ENCODE measurements around the gene LEAP2. TPM values are rescaled to one million over a fixed set of nuclear protein-coding genes. Genes with fewer than 3 reads are reported as not detected.
A peak's percentile ranks its signal among the peaks of the same experiment; 100 is the strongest.

LEAP2 gene, protein sequence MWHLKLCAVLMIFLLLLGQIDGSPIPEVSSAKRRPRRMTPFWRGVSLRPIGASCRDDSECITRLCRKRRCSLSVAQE
- 7.7 and 9.5 TPM in 2 replicates for total RNA-seq (2013; cell fraction: nucleolus; rRNA removed)
- total RNA-seq (2014; rRNA removed) (2.3 and 2.6 TPM in 2 replicates), total RNA-seq (2014; rRNA removed; fragmentation: Illumina TruSeq; extraction: Trizol) (2.1 and 2.4 TPM in 2 replicates), total RNA-seq (2021) (1.5 and 2.7 TPM in 2 replicates), polyA plus RNA-seq (2011; rRNA removed) (8.8 and 9.4 TPM in 2 replicates), polyA plus RNA-seq (2014; fragmentation: Illumina TruSeq; extraction: Trizol) (2.1 and 3.4 TPM in 2 replicates), polyA plus RNA-seq (2014; fragmentation: Nextera tagmentation; extraction: Ambion mirVana) (1 to 10 TPM; 1.9 to 2.1 TPM), polyA plus RNA-seq (2014; rRNA removed) (2.2 and 4.0 TPM in 2 replicates), polyA plus RNA-seq (2016; fragmentation: Nextera tagmentation; extraction: Ambion mirVana) (1 to 10 TPM; 2.3 to 3.4 TPM), polyA minus RNA-seq (2011; rRNA and poly(A)+ RNA removed) (2.4 and 6.9 TPM in 2 replicates), Bru-seq, nascent RNA (percentile 55 among the genes with signal in this experiment), BruChase-seq, experiment 1, labeled RNA remaining after a 6-hour chase (percentile 63 among the genes with signal in this experiment), BruChase-seq, experiment 2, labeled RNA remaining after a 2-hour chase (percentile 63 among the genes with signal in this experiment)
- 1.4 TPM for polyA plus RNA-seq (2011; ENCODE audit: low read depth)
- polyA plus RNA-seq (2011; cell fraction: cytosol; rRNA removed) = 4.2 and 4.6 TPM in 2 replicates
- 27.5 and 30.9 TPM in 2 replicates for polyA plus RNA-seq (2011; cell fraction: nucleus; rRNA removed)
- 1.1 and 1.5 TPM in 2 replicates for polyA plus RNA-seq (2012)
- 0.62 and 1.6 TPM in 2 replicates for polyA minus RNA-seq (2011; cell fraction: cytosol; rRNA and poly(A)+ RNA removed)
- 5.6 and 6.7 TPM in 2 replicates for polyA minus RNA-seq (2011; cell fraction: nucleus; rRNA and poly(A)+ RNA removed)
- long read RNA-seq, experiment 1, partial matches to known transcripts = 0 of 1 reads
- long read RNA-seq, experiment 1, other reads (novel, unspliced or antisense) = 1 of 1 reads
- long read RNA-seq, experiment 2, partial matches to known transcripts = 0 of 5 reads
- long read RNA-seq, experiment 2, other reads (novel, unspliced or antisense) = 4 of 5 reads

DNA sequence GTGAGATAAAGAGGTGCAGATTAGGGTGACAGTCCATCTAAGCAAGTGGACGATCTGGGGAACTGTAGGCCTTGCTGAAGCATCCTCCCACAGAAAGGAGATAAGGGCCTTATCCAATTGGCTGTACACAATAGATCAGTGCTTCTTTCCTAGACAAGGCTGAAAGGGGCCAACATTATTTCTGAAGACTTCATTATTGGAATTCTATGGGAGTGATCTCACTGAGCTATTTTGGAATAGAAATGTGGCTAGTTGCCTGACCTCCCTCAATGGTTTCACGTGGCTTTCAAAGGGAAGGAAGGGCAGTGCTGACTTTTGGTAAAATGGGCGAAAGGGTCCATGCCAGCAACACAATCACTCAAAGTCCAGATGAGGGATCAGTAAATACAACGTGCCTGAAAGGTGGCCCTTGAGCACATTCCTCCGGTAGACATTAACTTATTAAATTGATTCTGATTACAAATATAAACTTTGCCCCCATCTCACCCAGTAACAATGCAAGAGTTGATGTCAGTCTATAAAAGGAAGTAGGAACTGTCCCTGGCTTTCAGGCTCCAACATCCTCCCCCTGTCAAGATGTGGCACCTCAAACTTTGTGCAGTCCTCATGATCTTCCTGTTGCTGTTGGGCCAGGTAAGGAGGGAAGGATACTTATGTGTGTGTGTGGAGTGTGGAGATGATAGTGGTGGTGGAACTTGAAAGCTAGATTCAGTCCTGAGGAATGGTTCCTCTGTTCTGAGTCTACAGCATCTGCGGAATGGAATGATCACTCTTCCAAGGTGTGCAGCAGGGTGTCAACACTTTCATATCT, at the start of gene LEAP2:
Gene LEAP2, plus strand, starts transcription at position 550 of the 811 bp plus-strand sequence. Its CDS starts 27 bp downstream, at position 577.
- H3K79me2 ChIP-seq (ENCODE audit: control insufficient read depth, insufficient read depth, low read length) = no peaks in the 10 kb centered on the region
- no peak within 1 kb of the TSS for H3K27ac ChIP-seq (ENCODE audit: control insufficient read depth, insufficient read depth)
- RAD21 ChIA-PET (ENCODE audit: unreplicated experiment) = no interaction called here
- H3K27me3 ChIP-seq (replicated peaks in 1 of 2; ENCODE audit: control insufficient read depth in 2 of 2, insufficient read depth in 2 of 2, low read length in 1 of 2) = no peaks in the 10 kb centered on the region
- DNase-seq (ENCODE audit: low read depth, low spot score) (no peak), FAIRE-seq (no peak), ATAC-seq (no peak)
- no TSS peak for BruUV-seq (replicated peaks)
- no peaks in the 10 kb centered on the region for H3K4me1 ChIP-seq (ENCODE audit: control insufficient read depth, insufficient read depth, low read length)
- WGBS (ENCODE audit: insufficient coverage, insufficient replicate concordance, low lambda C conversion rate, missing lambda C conversion rate) = 91% methylated on average over 6 of the region's 6 CpGs
- SMC1A ChIA-PET (ENCODE audit: uncharacterized antibody, unreplicated experiment) = interaction anchor here (1.0 to 2.6 kb wide), 3 partner anchors 10 to 13 kb away, joined by 3 to 10 read pairs (median 7); no protein-coding TSS in a partner anchor
- no peak within 1 kb of the TSS for H3K4me3 ChIP-seq
- peaks cover 3 to 12% of the 10 kb centered on the region in 2 experiments for H3K36me3 ChIP-seq (ENCODE audit: control insufficient read depth in 2 of 2, insufficient read depth in 2 of 2, low read length in 1 of 2)
- H2AFZ ChIP-seq (ENCODE audit: control insufficient read depth, low read depth, low read length) = no peak within 1 kb of the TSS
- H3K9me3 ChIP-seq (replicated peaks; ENCODE audit: control insufficient read depth, insufficient read depth, low read length) = no peaks in the 10 kb centered on the region
- intact Hi-C loops (cut with micrococcal nuclease; ENCODE audit: unreplicated experiment) (no loop called here), in situ Hi-C loops (cut with MboI) (no loop called here)
- CTCF ChIA-PET = interaction anchor here (0.8 to 2.1 kb wide), 5 partner anchors 9 to 12 kb away, joined by 3 to 8 read pairs (median 3); no protein-coding TSS in a partner anchor
- no peak within 1 kb of the TSS for H3K4me2 ChIP-seq (ENCODE audit: control insufficient read depth, insufficient read depth)
- TF ChIP-seq FOXK2 (IDR thresholded peaks at IDR 0.05) = no peak
- no peak for TF ChIP-seq NFXL1 (IDR thresholded peaks at IDR 0.05; ENCODE audit: borderline replicate concordance)
- H3K9ac ChIP-seq (ENCODE audit: control insufficient read depth, insufficient read depth, low read length) = no peak within 1 kb of the TSS
- POLR2A ChIA-PET = interaction anchor here (0.5 to 0.9 kb wide), 3 partner anchors 9 to 243 kb away, joined by 4 to 12 read pairs (median 4); no protein-coding TSS in a partner anchor
- no peaks in the 10 kb centered on the region for H4K20me1 ChIP-seq (ENCODE audit: control insufficient read depth, insufficient read depth)

Measured in GM12878 (cell line).